Transverse colon (tissue), 4 donors: Measurements from ENCODE around the gene ZNF445. TPM values are rescaled to one million over a fixed set of nuclear protein-coding genes. Genes with fewer than 3 reads are reported as not detected.

Experiments
- DNase-seq: peaks from one replicate; pipeline ENCODE4 v3.0.0-alpha.2; 2019
- H3K27ac ChIP-seq, 4 donors: fragments of 200-600 bp; sonication (generic); 2 replicates each; pipeline ENCODE4 v1.5.1; 2016 to 2018; ENCODE audit warnings: inconsistent platforms in 4 of 4
- H3K27me3 ChIP-seq: fragments of 200-600 bp; sonication (generic); 2 replicates; pipeline ENCODE4 v1.5.1; 2017; ENCODE audit warnings: inconsistent platforms
- H3K36me3 ChIP-seq, 4 donors: fragments of 200-600 bp; sonication (generic); 2 replicates each; pipeline ENCODE4 v1.5.1; 2017 to 2019; ENCODE audit warnings: inconsistent platforms in 4 of 4
- H3K4me1 ChIP-seq, 4 donors: fragments of 200-600 bp; sonication (generic); 2 replicates each; pipeline ENCODE4 v1.5.1; 2017 to 2020; ENCODE audit warnings: inconsistent platforms in 4 of 4
- H3K4me3 ChIP-seq, 4 donors: fragments of 200-600 bp; sonication (generic); 1 replicate in 1 of 4; 2 replicates in 3 of 4; pipeline versions ENCODE4 v1.5.1 to v1.6.1; 2017 to 2019; ENCODE audit warnings: inconsistent platforms in 4 of 4
- H3K9me3 ChIP-seq, 2 donors: fragments of 200-600 bp; sonication (generic); 2 replicates each; pipeline ENCODE4 v1.5.1; 2017 to 2019; ENCODE audit warnings: inconsistent platforms in 2 of 2
- EP300 ChIP-seq: sonication (generic); formaldehyde crosslinking; IDR thresholded peaks from one replicate; pipeline ENCODE4 v1.6.1; 2017; ENCODE audit warnings: antibody characterized with exemption, low read depth
- POLR2A ChIP-seq: fragments of 450-650 bp; IDR thresholded peaks from one replicate; pipeline ENCODE4 v1.6.1; 2016; ENCODE audit warnings: antibody characterized with exemption, mild to moderate bottlenecking, moderate library complexity
- POLR2AphosphoS5 ChIP-seq, 3 donors: sonication (generic); formaldehyde crosslinking; IDR thresholded peaks; one replicate each; pipeline ENCODE4 v1.6.1; 2016; ENCODE audit warnings: antibody characterized with exemption in 3 of 3
- WGBS, 2 donors: methylation state at CpG; one replicate each; pipeline ENCODE4 v1.1.5; 2018; ENCODE audit warnings: low coverage in 1 of 2; 5-methylcytosine and 5-hydroxymethylcytosine counted together
- in situ Hi-C, 4 donors: fragments of 200-750 bp; cut with MboI; loops; one replicate each; pipeline versions ENCODE4 v1.15.0 to v1.15.1; 2017; ENCODE audit warnings: low sequenced_read_pairs in 3 of 4, low pct_ligation_motif_present in 1 of 4, low pct_unique_long_range_greater_than_20kb in 1 of 4
- intact Hi-C: fragments of 100-400 bp; cut with DNase I; formaldehyde crosslinking; loops from one replicate; pipeline ENCODE4 v1.15.1; 2023; ENCODE audit warnings: low total_unique reads
- total RNA-seq, 4 donors: library from RNA; depleted of rRNA; stranded (reverse); fragments of >200 nt; gene quantifications; one replicate each; pipeline ENCODE4 v1.1.0, GENCODE V29; 2016
- TF ChIP-seq, protein P1 (sequence below), 5 experiments: fragments of 200-600 bp in 3 of 5; fragments of 450-650 bp in 2 of 5; sonication (generic) in 3 of 5; IDR thresholded peaks; 1 replicate in 2 of 5; 2 replicates in 3 of 5; pipeline ENCODE4 v1.5.1; 2016 to 2017; ENCODE audit warnings: antibody characterized with exemption in 5 of 5, inconsistent platforms in 3 of 5, mild to moderate bottlenecking in 2 of 5, moderate library complexity in 1 of 5

Gene ZNF445
- 10 to 100 TPM in 1 of 4 donors, 1 to 10 TPM in 3; 6.8 to 12.7 (median 8.6) TPM for total RNA-seq

DNA sequence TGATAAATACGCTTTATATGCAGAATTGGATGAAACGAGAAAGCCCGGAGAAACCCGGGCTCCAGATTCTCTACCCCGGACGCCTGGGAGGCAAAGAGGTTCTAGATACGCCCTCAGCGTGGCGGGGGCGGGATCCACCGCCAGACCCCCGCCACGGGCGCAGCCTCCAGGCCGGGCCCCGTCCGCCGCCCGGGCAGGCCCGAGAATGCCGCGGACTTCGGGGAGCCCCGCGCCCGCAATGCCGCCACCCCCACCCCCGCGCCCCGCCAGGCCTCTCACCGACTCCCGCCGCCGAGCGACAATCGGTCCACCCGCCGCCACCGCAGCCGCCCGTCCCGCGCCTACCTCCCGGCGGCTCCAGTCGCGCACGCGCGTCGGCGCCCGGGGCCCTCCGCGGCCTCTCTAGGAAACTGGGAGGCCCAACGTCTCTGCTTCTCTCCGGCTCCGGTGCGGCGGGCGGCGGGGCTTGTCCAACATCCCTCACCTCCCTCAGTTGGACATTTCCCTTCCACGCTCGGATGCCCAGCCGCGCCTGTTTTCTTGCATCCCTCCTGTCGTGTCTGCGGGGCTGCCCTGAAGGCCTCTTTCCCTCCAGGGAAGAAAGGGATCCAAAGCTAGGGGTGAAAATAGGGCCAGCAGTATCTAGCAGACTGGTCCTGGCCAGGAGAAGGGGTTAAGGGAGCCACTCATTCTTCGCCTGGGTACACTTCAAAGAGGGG, at the start of gene ZNF445:
Gene ZNF445, minus strand, starts transcription at position 359 of the 719 bp plus-strand sequence. CDS start 22,121 bp downstream, outside the sequence.
- H3K9me3 ChIP-seq: no peaks in the 10 kb centered on the region
- in situ Hi-C loops: no loop called here
- no peaks in the 10 kb centered on the region for H3K36me3 ChIP-seq
- H3K4me3 ChIP-seq: peak within 1 kb of the TSS; percentile 74 to 88 (median 81)
- DNase-seq: peak; percentile 82
- peaks cover 5 to 29% (median 12%) of the 10 kb centered on the region in 4 donors for H3K4me1 ChIP-seq
- 2 to 3% methylated on average over 6 to 46 of the region's 69 CpGs for WGBS, 2 donors
- intact Hi-C loops: loop anchor here (5.0 kb wide), 1 partner anchor 35 kb away; no protein-coding TSS in a partner anchor
- H3K27me3 ChIP-seq: no peaks in the 10 kb centered on the region
- TF ChIP-seq POLR2AphosphoS5 (IDR thresholded peaks at IDR 0.05) (peak; percentile 24 to 65 (median 54)), EP300 (no peak)
- H3K27ac ChIP-seq: peak within 1 kb of the TSS; percentile 81 to 87 (median 84)

DNA sequence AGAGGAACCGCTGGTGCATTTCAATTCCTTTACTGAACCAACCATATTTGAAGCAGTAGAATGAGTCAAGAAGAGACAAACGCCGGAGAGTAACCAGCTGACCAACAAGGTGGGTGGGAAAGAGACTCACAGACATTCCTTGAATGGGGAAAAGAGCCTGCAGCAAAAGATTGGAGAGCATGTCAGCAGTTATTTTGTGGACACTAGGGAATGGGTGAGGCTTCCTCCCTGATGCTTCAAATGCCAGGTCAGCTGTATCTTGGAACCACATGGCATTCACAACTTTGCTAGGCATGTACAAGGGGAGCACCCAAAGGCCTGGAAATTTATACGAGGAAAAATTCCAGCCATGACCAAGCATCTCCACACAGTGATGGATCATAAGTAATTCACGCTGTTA, 47.6 kb upstream of the ZNF445 start:
- no peak for TF ChIP-seq EP300
- TF ChIP-seq POLR2AphosphoS5 (IDR thresholded peaks at IDR 0.05): no peak
- no peak for TF ChIP-seq POLR2A
- TF ChIP-seq, protein P1, sequence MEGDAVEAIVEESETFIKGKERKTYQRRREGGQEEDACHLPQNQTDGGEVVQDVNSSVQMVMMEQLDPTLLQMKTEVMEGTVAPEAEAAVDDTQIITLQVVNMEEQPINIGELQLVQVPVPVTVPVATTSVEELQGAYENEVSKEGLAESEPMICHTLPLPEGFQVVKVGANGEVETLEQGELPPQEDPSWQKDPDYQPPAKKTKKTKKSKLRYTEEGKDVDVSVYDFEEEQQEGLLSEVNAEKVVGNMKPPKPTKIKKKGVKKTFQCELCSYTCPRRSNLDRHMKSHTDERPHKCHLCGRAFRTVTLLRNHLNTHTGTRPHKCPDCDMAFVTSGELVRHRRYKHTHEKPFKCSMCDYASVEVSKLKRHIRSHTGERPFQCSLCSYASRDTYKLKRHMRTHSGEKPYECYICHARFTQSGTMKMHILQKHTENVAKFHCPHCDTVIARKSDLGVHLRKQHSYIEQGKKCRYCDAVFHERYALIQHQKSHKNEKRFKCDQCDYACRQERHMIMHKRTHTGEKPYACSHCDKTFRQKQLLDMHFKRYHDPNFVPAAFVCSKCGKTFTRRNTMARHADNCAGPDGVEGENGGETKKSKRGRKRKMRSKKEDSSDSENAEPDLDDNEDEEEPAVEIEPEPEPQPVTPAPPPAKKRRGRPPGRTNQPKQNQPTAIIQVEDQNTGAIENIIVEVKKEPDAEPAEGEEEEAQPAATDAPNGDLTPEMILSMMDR (IDR thresholded peaks at IDR 0.05): no peak
- H3K27me3 ChIP-seq: peaks cover 8% of the 10 kb centered on the region
- in situ Hi-C loops: loop anchor here in 1 of 4 donors (25.0 kb wide), 1 partner anchor 387 kb away; no protein-coding TSS in a partner anchor
- H3K9me3 ChIP-seq: no peaks in the 10 kb centered on the region
- H3K4me1 ChIP-seq: peaks cover 0 to under 1% (median 0%) of the 10 kb centered on the region in 4 donors
- H3K36me3 ChIP-seq: no peaks in the 10 kb centered on the region
- no peak overlapping the region for H3K4me3 ChIP-seq
- no peak for DNase-seq
- H3K27ac ChIP-seq: no peak overlapping the region
- 60 to 80% methylated on average over 3 to 5 of the region's 5 CpGs for WGBS, 2 donors
- intact Hi-C loops: no loop called here

DNA sequence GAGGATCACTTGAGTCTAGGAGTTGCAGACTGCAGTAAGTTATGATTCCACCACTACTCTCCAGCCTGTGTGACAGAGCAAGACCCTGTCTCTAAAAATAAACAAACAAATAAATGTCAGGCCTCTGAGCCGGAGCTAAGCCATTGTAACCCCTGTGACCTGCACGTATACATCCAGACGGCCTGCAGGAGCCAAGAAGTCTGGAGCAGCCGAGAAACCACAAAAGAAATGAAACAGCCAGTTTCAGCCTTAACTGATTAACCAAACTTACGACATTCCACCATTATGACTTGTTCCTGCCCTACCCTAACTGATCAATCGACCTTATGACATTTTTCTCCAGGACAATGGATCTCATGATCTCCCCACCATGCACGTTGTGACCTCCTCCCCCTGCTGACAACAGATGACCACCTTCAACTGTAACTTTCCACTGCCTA, 45.0 kb upstream of the ZNF445 start:
- H3K27me3 ChIP-seq: peaks cover 8% of the 10 kb centered on the region
- H3K36me3 ChIP-seq: no peaks in the 10 kb centered on the region
- H3K4me3 ChIP-seq: no peak overlapping the region
- no peaks in the 10 kb centered on the region for H3K9me3 ChIP-seq
- TF ChIP-seq, protein P1 (IDR thresholded peaks at IDR 0.05): no peak
- TF ChIP-seq POLR2AphosphoS5 (IDR thresholded peaks at IDR 0.05): no peak
- no peak for TF ChIP-seq EP300
- no peak for TF ChIP-seq POLR2A
- H3K27ac ChIP-seq: no peak overlapping the region
- intact Hi-C loops: no loop called here
- in situ Hi-C loops: no loop called here
- WGBS, 2 donors: 48% methylated on average over 7 of the region's 7 CpGs; no CpG with 5 or more reads in 1 of the 2 donors
- DNase-seq: no peak
- H3K4me1 ChIP-seq: no peaks in the 10 kb centered on the region

DNA sequence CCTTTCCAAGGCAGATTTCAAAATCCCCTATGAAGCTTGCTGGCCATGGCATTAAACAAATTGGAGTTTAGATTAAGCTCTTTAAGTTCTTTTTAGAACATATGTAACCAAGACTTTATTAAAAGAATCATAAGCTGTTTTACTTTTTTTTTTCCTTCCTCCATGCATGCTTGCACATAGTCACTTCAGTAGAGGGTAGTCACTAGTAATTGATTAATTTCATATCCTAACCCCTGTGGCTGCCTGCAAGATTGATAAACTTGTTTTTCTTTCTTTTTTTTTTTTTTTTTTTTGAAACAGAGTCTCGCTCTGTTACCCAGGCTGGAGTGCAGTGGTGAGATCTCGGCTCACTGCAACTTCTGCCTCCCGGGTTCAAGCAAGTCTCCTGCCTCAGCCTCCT, 44.3 kb upstream of the ZNF445 start:
- H3K4me1 ChIP-seq: no peaks in the 10 kb centered on the region
- 100% methylated on average over 3 of the region's 3 CpGs; no CpG with 5 or more reads in 1 of the 2 donors for WGBS, 2 donors
- in situ Hi-C loops: no loop called here

DNA sequence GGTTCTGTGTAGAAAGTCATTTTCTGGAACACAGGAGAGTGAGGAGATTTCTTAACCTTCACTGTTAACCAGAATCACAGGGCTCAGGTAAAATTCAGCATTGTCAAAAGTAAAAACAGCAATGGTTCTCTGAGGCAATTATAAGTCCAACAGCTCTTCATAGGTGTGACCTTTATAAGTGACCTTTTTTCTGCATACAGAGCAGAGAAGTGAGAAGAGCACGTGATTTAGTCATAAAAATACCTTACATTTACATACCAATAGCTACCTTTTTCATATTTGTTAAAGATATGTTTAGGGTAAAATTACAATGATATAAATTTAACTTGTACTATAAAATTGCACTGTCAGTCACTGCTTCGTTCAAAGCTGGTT, 41.3 kb upstream of the ZNF445 start:
- WGBS, 2 donors: 33 to 46% methylated on average over 2 of the region's 2 CpGs
- in situ Hi-C loops: no loop called here

More for the DNA sequence above, 44.3 kb upstream of the ZNF445 start:
- intact Hi-C loops: no loop called here
- no peak overlapping the region for H3K27ac ChIP-seq
- no peak for DNase-seq
- no peak for TF ChIP-seq POLR2AphosphoS5 (IDR thresholded peaks at IDR 0.05)
- H3K9me3 ChIP-seq: no peaks in the 10 kb centered on the region
- H3K36me3 ChIP-seq: no peaks in the 10 kb centered on the region
- peaks cover 8% of the 10 kb centered on the region for H3K27me3 ChIP-seq
- no peak overlapping the region for H3K4me3 ChIP-seq

More for the DNA sequence above, 41.3 kb upstream of the ZNF445 start:
- Histone ChIP-seq H3K27ac (no peak overlapping the region), H3K4me1 (no peaks in the 10 kb centered on the region), H3K4me3 (no peak overlapping the region), H3K36me3 (no peaks in the 10 kb centered on the region), H3K27me3 (peaks cover 8% of the 10 kb centered on the region), H3K9me3 (no peaks in the 10 kb centered on the region)
- DNase-seq: no peak
- intact Hi-C loops: loop anchor here (10.0 kb wide), 1 partner anchor 246 kb away; the partner anchor contains the start of genes KIAA1143 and KIF15
- no peak for TF ChIP-seq POLR2A
